ENCODE measurements around the gene SASH1.

SASH1 gene

GRCh38 chr6:148342350-148343046 lies at the start of gene SASH1:
TSS of gene SASH1 (plus strand) at chr6:148342838. CDS start at chr6:148343068, 230 bp downstream.
- DNase-seq (ENCODE audit: low read depth), result no peak

- DNase-seq (ENCODE audit: low read depth), result no peak
Observed at GRCh38 chr6:148293181-148293995, 49.2 kb upstream of the SASH1 start.

- no peak for DNase-seq (ENCODE audit: low read depth)
Observed at GRCh38 chr6:148294059-148294458, 48.6 kb upstream of the SASH1 start.

- no peak for DNase-seq (ENCODE audit: low read depth)
Observed at GRCh38 chr6:148295261-148295887, 47.3 kb upstream of the SASH1 start.

GRCh38 chr6:148296771-148297170 lies 45.9 kb upstream of the SASH1 start:
- DNase-seq (ENCODE audit: low read depth), result no peak

- DNase-seq (ENCODE audit: low read depth), result no peak
Observed at GRCh38 chr6:148298683-148299082, 44.0 kb upstream of the SASH1 start.

GRCh38 chr6:148303616-148304015 lies 39.0 kb upstream of the SASH1 start:
- no peak for DNase-seq (ENCODE audit: low read depth)

GRCh38 chr6:148304976-148305375 lies 37.7 kb upstream of the SASH1 start:
- DNase-seq (ENCODE audit: low read depth), result no peak

GRCh38 chr6:148306286-148306685 lies 36.4 kb upstream of the SASH1 start:
- no peak for DNase-seq (ENCODE audit: low read depth)

- no peak for DNase-seq (ENCODE audit: low read depth)
Observed at GRCh38 chr6:148307405-148307804, 35.2 kb upstream of the SASH1 start.

- no peak for DNase-seq (ENCODE audit: low read depth)
Observed at GRCh38 chr6:148309301-148309700, 33.3 kb upstream of the SASH1 start.

- DNase-seq (ENCODE audit: low read depth), result no peak
Observed at GRCh38 chr6:148311966-148312669, 30.5 kb upstream of the SASH1 start.

GRCh38 chr6:148313488-148313887 lies 29.1 kb upstream of the SASH1 start:
- no peak for DNase-seq (ENCODE audit: low read depth)

- no peak for DNase-seq (ENCODE audit: low read depth)
Observed at GRCh38 chr6:148316308-148316707, 26.3 kb upstream of the SASH1 start.

GRCh38 chr6:148317051-148317450 lies 25.6 kb upstream of the SASH1 start:
- DNase-seq (ENCODE audit: low read depth), result no peak

GRCh38 chr6:148317739-148318138 lies 24.9 kb upstream of the SASH1 start:
- DNase-seq (ENCODE audit: low read depth), result no peak

GRCh38 chr6:148322704-148323103 lies 19.9 kb upstream of the SASH1 start:
- no peak for DNase-seq (ENCODE audit: low read depth)

GRCh38 chr6:148323344-148323743 lies 19.3 kb upstream of the SASH1 start:
- no peak for DNase-seq (ENCODE audit: low read depth)

GRCh38 chr6:148324297-148324985 lies 18.2 kb upstream of the SASH1 start:
- no peak for DNase-seq (ENCODE audit: low read depth)

- DNase-seq (ENCODE audit: low read depth), result no peak
Observed at GRCh38 chr6:148325316-148326068, 17.1 kb upstream of the SASH1 start.

All from stimulated activated CD8-positive, alpha-beta memory T cell treated with anti-CD3 and anti-CD28 coated beads, Interleukin-7, amount 100 ng/mL, for 24 hours (primary cell).